NOMO-1 treated with DMSO at 0.1 percent for 48 hours (cell line): ENCODE results near the gene MFAP3.

ENCODE experiments used
- DNase-seq: peaks from one replicate; lab custom pipeline; 2025; ENCODE audit not compliant: unreplicated experiment; lab: John Stamatoyannopoulos, UW

Gene MFAP3

GRCh38 chr5:154090656-154091055 is 51.9 kb downstream of the MFAP3 start:
- DNase-seq: no peak

GRCh38 chr5:154092356-154093141 is 53.8 kb downstream of the MFAP3 start:
- DNase-seq: no peak

- no peak for DNase-seq
Observed at GRCh38 chr5:154093142-154093532, 54.4 kb downstream of the MFAP3 start.

GRCh38 chr5:154095904-154096303 is 57.1 kb downstream of the MFAP3 start:
- no peak for DNase-seq

GRCh38 chr5:154097031-154097430 is 58.3 kb downstream of the MFAP3 start:
- DNase-seq: no peak

- no peak for DNase-seq
Observed at GRCh38 chr5:154098465-154098864, 59.7 kb downstream of the MFAP3 start.

GRCh38 chr5:154101184-154101583 is 62.4 kb downstream of the MFAP3 start:
- DNase-seq: no peak

GRCh38 chr5:154103233-154103632 is 64.5 kb downstream of the MFAP3 start:
- no peak for DNase-seq
